ENCODE measurements around the gene CNST. TPM values are rescaled to one million over a fixed set of nuclear protein-coding genes. Genes with fewer than 3 reads are reported as not detected.

Gene CNST
- total and polyA plus RNA-seq, 2 donors from 2014 or later, result 5.6 to 24.1 TPM

- DNase-seq (no peak), FAIRE-seq (no peak)
- H3K9ac ChIP-seq (ENCODE audit: low read length in 3 of 3), result no peak overlapping the region
- intact Hi-C loops (cut with DNase I), result no loop called here
- no peak overlapping the region for H3K4me3 ChIP-seq (ENCODE audit: low read length in 3 of 3)
- no peak for TF ChIP-seq CTCF (IDR thresholded peaks at IDR 0.05; ENCODE audit: borderline replicate concordance, extremely low read depth, insufficient read depth)
- no peaks in the 10 kb centered on the region for H3K36me3 ChIP-seq (ENCODE audit: control insufficient read depth in 2 of 3, insufficient read depth in 3 of 3, low read length in 3 of 3)
- peaks cover 0 to 9% (median 0%) of the 10 kb centered on the region in 3 donors for H3K9me3 ChIP-seq (ENCODE audit: control insufficient read depth in 2 of 3, insufficient read depth in 1 of 3, low read length in 3 of 3)
- H3K27me3 ChIP-seq (ENCODE audit: control insufficient read depth, insufficient read depth, low read length), result no peaks in the 10 kb centered on the region
- H3K4me1 ChIP-seq (ENCODE audit: control insufficient read depth in 2 of 3, insufficient read depth in 2 of 3, low read depth in 1 of 3, low read length in 3 of 3), result no peaks in the 10 kb centered on the region
- H3K27ac ChIP-seq (ENCODE audit: low read depth in 2 of 2, low read length in 2 of 2), result no peak overlapping the region
Observed at GRCh38 chr1:246532519-246532918, 33.7 kb upstream of the CNST start.

GRCh38 chr1:246533371-246533905 is 32.8 kb upstream of the CNST start:
- no peak overlapping the region for H3K9ac ChIP-seq (ENCODE audit: low read length in 3 of 3)
- DNase-seq (no peak), FAIRE-seq (no peak)
- TF ChIP-seq CTCF (IDR thresholded peaks at IDR 0.05; ENCODE audit: borderline replicate concordance, extremely low read depth, insufficient read depth), result no peak
- no peaks in the 10 kb centered on the region for H3K27me3 ChIP-seq (ENCODE audit: control insufficient read depth, insufficient read depth, low read length)
- H3K27ac ChIP-seq (ENCODE audit: low read depth in 2 of 2, low read length in 2 of 2), result no peak overlapping the region
- intact Hi-C loops (cut with DNase I), result no loop called here
- no peak overlapping the region for H3K4me3 ChIP-seq (ENCODE audit: low read length in 3 of 3)
- H3K4me1 ChIP-seq (ENCODE audit: control insufficient read depth in 2 of 3, insufficient read depth in 2 of 3, low read depth in 1 of 3, low read length in 3 of 3), result no peaks in the 10 kb centered on the region
- peaks cover 0 to 9% (median 0%) of the 10 kb centered on the region in 3 donors for H3K9me3 ChIP-seq (ENCODE audit: control insufficient read depth in 2 of 3, insufficient read depth in 1 of 3, low read length in 3 of 3)
- H3K36me3 ChIP-seq (ENCODE audit: control insufficient read depth in 2 of 3, insufficient read depth in 3 of 3, low read length in 3 of 3), result no peaks in the 10 kb centered on the region

GRCh38 chr1:246534114-246534513 is 32.1 kb upstream of the CNST start:
- no peak for TF ChIP-seq CTCF (IDR thresholded peaks at IDR 0.05; ENCODE audit: borderline replicate concordance, extremely low read depth, insufficient read depth)
- Histone ChIP-seq H3K36me3 (ENCODE audit: control insufficient read depth in 2 of 3, insufficient read depth in 3 of 3, low read length in 3 of 3) (no peaks in the 10 kb centered on the region), H3K4me3 (ENCODE audit: low read length in 3 of 3) (no peak overlapping the region), H3K9ac (ENCODE audit: low read length in 3 of 3) (no peak overlapping the region), H3K9me3 (ENCODE audit: control insufficient read depth in 2 of 3, insufficient read depth in 1 of 3, low read length in 3 of 3) (peaks cover 0 to 9% (median 0%) of the 10 kb centered on the region in 3 donors), H3K4me1 (ENCODE audit: control insufficient read depth in 2 of 3, insufficient read depth in 2 of 3, low read depth in 1 of 3, low read length in 3 of 3) (no peaks in the 10 kb centered on the region), H3K27ac (ENCODE audit: low read depth in 2 of 2, low read length in 2 of 2) (no peak overlapping the region), H3K27me3 (ENCODE audit: control insufficient read depth, insufficient read depth, low read length) (no peaks in the 10 kb centered on the region)
- intact Hi-C loops (cut with DNase I), result no loop called here
- no peak for FAIRE-seq
- no peak for DNase-seq

GRCh38 chr1:246537441-246537840 is 28.8 kb upstream of the CNST start:
- H3K4me1 ChIP-seq (ENCODE audit: control insufficient read depth in 2 of 3, insufficient read depth in 2 of 3, low read depth in 1 of 3, low read length in 3 of 3), result no peaks in the 10 kb centered on the region
- no peaks in the 10 kb centered on the region for H3K27me3 ChIP-seq (ENCODE audit: control insufficient read depth, insufficient read depth, low read length)
- no peak for TF ChIP-seq CTCF (IDR thresholded peaks at IDR 0.05; ENCODE audit: borderline replicate concordance, extremely low read depth, insufficient read depth)
- H3K9me3 ChIP-seq (ENCODE audit: control insufficient read depth in 2 of 3, insufficient read depth in 1 of 3, low read length in 3 of 3), result no peaks in the 10 kb centered on the region
- DNase-seq, result no peak
- no peak overlapping the region for H3K4me3 ChIP-seq (ENCODE audit: low read length in 3 of 3)
- peaks cover 3 to 7% (median 4%) of the 10 kb centered on the region in 3 donors for H3K36me3 ChIP-seq (ENCODE audit: control insufficient read depth in 2 of 3, insufficient read depth in 3 of 3, low read length in 3 of 3)
- H3K9ac ChIP-seq (ENCODE audit: low read length in 3 of 3), result no peak overlapping the region
- H3K27ac ChIP-seq (ENCODE audit: low read depth in 2 of 2, low read length in 2 of 2), result no peak overlapping the region
- FAIRE-seq, result no peak
- intact Hi-C loops (cut with DNase I), result no loop called here

All from kidney (tissue), 14 donors.